GM12892 (cell line): ENCODE results near the gene PML.

ENCODE experiments used
- POLR2A ChIP-seq: IDR thresholded peaks from 2 replicates; pipeline ENCODE4 v1.6.1; 2011; ENCODE audit warnings: low read depth, low read length, control low read depth
- POLR2AphosphoS5 ChIP-seq: IDR thresholded peaks from 2 replicates; pipeline ENCODE4 v1.6.1; 2011; ENCODE audit warnings: low read depth, low read length, control low read depth
- TAF1 ChIP-seq: IDR thresholded peaks from 2 replicates; pipeline ENCODE4 v1.6.1; 2011; ENCODE audit warnings: low read depth, mild to moderate bottlenecking, control low read depth, low read length, borderline replicate concordance

DNA sequence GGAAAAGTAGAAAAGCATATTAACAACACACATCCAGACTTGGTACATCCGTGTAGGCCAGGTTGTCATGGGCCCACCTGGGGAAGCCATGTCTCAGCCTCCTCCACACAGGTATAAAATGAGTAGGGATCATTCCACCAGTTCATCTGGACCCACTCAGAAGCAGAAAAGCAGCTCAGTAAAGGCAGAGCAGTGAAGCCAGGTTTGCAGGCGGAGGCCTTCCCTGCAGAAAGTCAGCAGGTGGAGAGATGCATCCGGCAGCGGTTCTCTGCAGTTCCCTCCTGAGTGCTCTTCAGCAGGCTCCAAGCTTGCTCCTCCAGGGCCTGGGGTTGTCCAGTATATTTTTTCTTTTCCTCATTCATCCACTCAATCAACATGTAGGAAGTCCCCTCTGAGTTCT lies 46.1 kb upstream of the PML start:
- TF ChIP-seq POLR2A (no peak), POLR2AphosphoS5 (no peak), TAF1 (no peak)
